Upper lobe of right lung (tissue), 1 donor: ENCODE measurements around the gene BFSP2. TPM values are rescaled to one million over a fixed set of nuclear protein-coding genes. Genes with fewer than 3 reads are reported as not detected.

Experiments used
- ATAC-seq: fragments of 200-7000 bp; cut with Tn5 transposase; one replicate; pipeline ENCODE4 v1.9.1; 2020; ENCODE audit warnings: mild to moderate bottlenecking, moderate library complexity
- DNase-seq: peaks from one replicate; pipeline ENCODE4 v3.0.0-alpha.2; 2020
- H3K27ac ChIP-seq: fragments of 200-600 bp; one replicate; pipeline ENCODE4 v1.8.0; 2022
- H3K27me3 ChIP-seq: fragments of 200-600 bp; one replicate; pipeline ENCODE4 v1.8.0; 2022; ENCODE audit warnings: mild to moderate bottlenecking
- H3K36me3 ChIP-seq: fragments of 200-600 bp; one replicate; pipeline ENCODE4 v1.8.0; 2022
- H3K4me1 ChIP-seq: fragments of 200-600 bp; one replicate; pipeline ENCODE4 v1.8.0; 2022
- H3K4me3 ChIP-seq: fragments of 200-600 bp; one replicate; pipeline ENCODE4 v1.8.0; 2022; ENCODE audit warnings: mild to moderate bottlenecking
- H3K9me3 ChIP-seq: fragments of 200-600 bp; one replicate; pipeline ENCODE4 v1.8.0; 2022
- intact Hi-C: fragments of 100-400 bp; cut with DNase I; formaldehyde crosslinking; loops from one replicate; pipeline ENCODE4 v1.11.0; 2022
- total RNA-seq: library from RNA; stranded (reverse); fragmentation: NEBNext Ultra II Directional; extraction: Animal tissue kit (Norgen Biotek cat#: 25700); gene quantifications from one replicate; pipeline ENCODE4 v1.2.1, GENCODE V29; 2021
- TF ChIP-seq, protein P1 (sequence below): fragments of 200-600 bp; IDR thresholded peaks from one replicate; pipeline ENCODE4 v1.8.0; 2022; ENCODE audit warnings: antibody characterized with exemption
- donor health status: DM: no; HTN: yes; CAD: no; lungs with severe emphysema.

Gene BFSP2
- total RNA-seq, 1 donor from 2014 or later, result not detected

DNA sequence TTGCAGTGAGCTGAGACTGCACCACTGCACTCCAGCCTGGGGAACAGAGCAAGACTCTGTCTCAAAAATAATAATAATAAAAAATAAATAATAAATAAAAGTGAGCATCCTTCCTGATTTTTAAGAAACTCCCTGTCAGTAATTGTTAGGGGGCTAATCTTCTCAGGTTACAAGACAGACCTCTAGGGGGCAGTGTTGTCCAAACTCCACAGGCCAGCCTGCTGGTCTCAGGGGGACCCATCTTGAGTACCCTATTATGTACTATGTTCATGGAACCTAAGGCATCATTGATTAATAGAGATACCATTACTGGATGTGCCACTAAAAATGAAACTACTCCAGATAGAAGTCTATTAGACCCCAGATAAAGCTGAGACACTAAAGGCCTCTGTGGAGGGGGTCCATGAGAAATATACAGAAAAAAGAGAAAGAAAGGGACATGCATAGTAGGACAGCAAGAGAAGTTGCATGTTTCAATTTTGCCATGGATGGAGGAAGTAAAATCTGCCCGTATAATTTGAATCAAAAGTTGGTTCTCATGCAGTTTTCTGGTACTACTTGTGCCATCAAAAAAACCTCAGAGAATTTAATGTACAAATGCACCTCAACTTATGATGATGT, 88.2 kb downstream of the BFSP2 start:
- ATAC-seq (peak; percentile 79), DNase-seq (no peak)
- H3K27me3 ChIP-seq, result no peaks in the 10 kb centered on the region
- H3K27ac ChIP-seq, result no peak overlapping the region
- no peaks in the 10 kb centered on the region for H3K36me3 ChIP-seq
- H3K9me3 ChIP-seq, result no peaks in the 10 kb centered on the region
- H3K4me3 ChIP-seq, result no peak overlapping the region
- intact Hi-C loops, result no loop called here
- peaks cover 7% of the 10 kb centered on the region for H3K4me1 ChIP-seq
- TF ChIP-seq, protein P1, sequence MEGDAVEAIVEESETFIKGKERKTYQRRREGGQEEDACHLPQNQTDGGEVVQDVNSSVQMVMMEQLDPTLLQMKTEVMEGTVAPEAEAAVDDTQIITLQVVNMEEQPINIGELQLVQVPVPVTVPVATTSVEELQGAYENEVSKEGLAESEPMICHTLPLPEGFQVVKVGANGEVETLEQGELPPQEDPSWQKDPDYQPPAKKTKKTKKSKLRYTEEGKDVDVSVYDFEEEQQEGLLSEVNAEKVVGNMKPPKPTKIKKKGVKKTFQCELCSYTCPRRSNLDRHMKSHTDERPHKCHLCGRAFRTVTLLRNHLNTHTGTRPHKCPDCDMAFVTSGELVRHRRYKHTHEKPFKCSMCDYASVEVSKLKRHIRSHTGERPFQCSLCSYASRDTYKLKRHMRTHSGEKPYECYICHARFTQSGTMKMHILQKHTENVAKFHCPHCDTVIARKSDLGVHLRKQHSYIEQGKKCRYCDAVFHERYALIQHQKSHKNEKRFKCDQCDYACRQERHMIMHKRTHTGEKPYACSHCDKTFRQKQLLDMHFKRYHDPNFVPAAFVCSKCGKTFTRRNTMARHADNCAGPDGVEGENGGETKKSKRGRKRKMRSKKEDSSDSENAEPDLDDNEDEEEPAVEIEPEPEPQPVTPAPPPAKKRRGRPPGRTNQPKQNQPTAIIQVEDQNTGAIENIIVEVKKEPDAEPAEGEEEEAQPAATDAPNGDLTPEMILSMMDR, result peak; percentile 78

DNA sequence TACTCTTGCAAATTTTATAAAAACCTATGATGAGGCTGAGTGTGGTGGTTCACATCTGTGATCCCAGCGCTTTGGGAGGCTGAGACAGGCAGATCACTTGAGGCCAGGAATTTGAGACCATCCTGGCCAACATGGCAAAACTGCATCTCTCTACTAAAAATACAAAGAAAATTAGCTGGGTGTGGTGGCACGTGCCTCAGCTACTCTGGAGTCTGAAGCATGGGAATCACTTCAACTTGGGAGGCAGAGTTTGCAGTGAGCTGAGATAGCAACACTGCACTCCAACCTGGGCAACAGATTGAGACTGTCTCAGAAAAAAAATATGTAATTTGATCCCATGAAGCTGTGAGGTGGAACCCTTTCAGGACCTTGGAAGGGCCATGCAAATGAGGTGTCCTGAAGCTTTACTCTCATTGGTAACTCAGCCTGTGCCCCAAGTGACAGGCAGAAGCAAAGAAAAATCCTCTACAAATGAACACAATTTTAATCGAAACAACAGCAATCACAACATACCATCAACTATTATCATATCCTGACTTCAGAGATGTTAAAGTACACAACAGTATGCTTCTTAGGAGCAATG, 89.0 kb downstream of the BFSP2 start:
- Histone ChIP-seq H3K4me3 (no peak overlapping the region), H3K4me1 (peaks cover 7% of the 10 kb centered on the region), H3K36me3 (no peaks in the 10 kb centered on the region), H3K27me3 (no peaks in the 10 kb centered on the region), H3K27ac (no peak overlapping the region), H3K9me3 (no peaks in the 10 kb centered on the region)
- DNase-seq, result no peak
- intact Hi-C loops, result no loop called here
- peak; percentile 55 for ATAC-seq
- TF ChIP-seq, protein P1, result no peak

DNA sequence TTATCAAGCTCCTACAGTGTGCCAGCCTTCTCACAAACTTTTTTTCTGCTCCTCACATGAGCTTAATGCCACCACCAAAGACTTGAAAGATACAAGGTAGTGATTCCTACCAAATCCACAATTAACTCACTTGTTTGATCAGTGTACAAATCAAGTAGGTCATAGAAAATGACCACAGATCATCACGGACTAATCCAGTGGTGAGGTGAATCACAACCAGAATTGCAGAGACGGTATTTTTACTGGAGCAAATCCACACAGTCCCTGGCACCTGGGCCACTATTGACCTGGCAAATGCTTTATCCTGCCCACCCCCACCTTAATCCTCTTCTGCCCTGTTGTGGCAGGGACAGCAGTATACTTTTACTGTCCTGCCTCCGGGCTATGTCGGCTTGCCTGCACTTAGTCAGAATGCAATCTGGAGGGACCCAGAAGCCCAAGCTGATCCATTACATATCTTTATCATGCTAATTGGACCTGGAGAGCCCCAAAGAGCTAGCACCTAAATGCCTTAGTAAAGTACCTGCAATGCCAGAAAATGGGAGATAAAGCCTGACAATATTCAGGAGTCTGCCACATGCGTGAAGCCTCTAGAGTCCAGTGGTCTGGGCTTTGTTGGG, 89.7 kb downstream of the BFSP2 start:
- DNase-seq (no peak), ATAC-seq (no peak)
- Histone ChIP-seq H3K9me3 (no peaks in the 10 kb centered on the region), H3K4me3 (no peak overlapping the region), H3K27me3 (no peaks in the 10 kb centered on the region), H3K4me1 (peaks cover 7% of the 10 kb centered on the region), H3K27ac (no peak overlapping the region), H3K36me3 (no peaks in the 10 kb centered on the region)
- TF ChIP-seq, protein P1, result no peak
- intact Hi-C loops, result no loop called here

DNA sequence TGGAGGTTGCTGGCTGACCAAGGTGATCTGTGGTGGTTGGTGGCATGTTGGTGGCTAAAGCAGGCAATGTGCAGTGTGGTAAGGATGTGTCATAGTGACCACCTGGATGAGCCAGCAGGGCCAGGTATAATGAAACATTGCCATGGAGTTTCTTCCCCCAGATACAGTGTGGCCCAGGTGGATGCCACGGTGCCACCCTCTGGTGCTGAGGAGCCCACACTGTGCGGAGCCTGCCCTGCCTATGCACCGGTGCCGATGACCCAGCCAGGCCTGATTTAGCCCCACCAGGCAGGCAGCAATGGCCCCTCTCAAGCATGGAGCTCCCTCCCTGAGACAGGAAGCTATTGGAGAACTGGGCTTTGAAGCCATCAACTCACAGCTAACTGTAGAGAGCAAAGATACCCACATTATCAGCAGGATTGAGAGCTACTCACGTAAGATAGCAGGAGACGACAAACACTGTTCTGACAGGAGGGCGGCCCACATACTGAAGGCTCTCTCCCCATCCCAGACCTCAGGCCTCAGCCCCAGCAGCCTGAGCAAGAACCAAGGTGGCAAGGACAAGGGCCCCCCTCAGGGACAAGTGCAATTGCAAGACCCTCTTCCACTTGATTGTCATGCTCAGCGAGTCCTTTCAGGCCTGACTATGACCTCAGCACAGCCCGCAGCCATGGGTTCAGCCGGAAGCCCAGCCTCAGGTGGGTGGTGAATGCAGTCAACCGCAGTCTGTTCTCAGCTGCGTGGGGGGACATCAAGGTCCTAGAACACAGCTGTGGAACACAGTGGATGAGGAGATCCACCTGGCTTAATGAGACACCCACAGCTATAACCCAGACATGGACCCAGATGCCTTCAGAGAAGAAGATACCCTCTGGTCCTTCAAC, 90.9 kb downstream of the BFSP2 start:
- peak; percentile 7 for ATAC-seq
- intact Hi-C loops, result no loop called here
- H3K4me3 ChIP-seq, result no peak overlapping the region

DNA sequence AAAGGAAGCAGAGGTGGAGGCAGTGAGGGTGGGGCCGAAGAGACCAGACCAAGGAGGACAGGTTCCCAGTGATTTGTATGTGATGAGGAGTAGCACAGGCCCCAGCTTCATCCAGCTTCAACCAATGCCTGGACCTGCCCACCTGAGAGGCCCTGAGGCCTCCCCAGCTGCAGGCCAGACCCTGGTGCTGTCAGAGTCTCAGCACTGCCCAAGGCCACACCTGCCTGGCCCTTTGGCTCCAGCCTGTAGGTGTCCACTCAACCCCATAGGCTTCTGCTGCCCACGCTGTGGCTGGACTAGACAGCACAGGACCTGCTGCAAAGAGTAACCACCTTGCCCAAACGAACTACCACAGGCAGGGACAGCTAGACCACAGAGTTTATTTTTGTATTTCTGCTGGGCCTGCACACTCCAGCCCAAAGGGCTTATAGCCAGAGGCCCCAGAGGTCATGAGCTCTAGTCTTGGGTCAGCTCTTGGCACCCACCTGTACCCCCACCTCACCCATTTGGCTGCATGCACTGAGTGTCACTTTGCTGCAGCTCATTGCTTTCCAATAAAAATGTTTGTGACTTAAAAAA, 91.7 kb downstream of the BFSP2 start:
- H3K9me3 ChIP-seq, result no peaks in the 10 kb centered on the region
- DNase-seq (no peak), ATAC-seq (no peak)
- intact Hi-C loops, result no loop called here
- H3K4me1 ChIP-seq, result peaks cover 7% of the 10 kb centered on the region
- H3K4me3 ChIP-seq, result no peak overlapping the region
- H3K36me3 ChIP-seq, result no peaks in the 10 kb centered on the region
- TF ChIP-seq, protein P1, result no peak
- H3K27ac ChIP-seq, result no peak overlapping the region
- no peaks in the 10 kb centered on the region for H3K27me3 ChIP-seq

More for the DNA sequence above, 90.9 kb downstream of the BFSP2 start:
- no peak for DNase-seq
- H3K27me3 ChIP-seq, result no peaks in the 10 kb centered on the region
- no peaks in the 10 kb centered on the region for H3K36me3 ChIP-seq
- TF ChIP-seq, protein P1, result no peak
- peaks cover 7% of the 10 kb centered on the region for H3K4me1 ChIP-seq
- H3K27ac ChIP-seq, result no peak overlapping the region
- no peaks in the 10 kb centered on the region for H3K9me3 ChIP-seq
